GM19467 (cell line): Measurements from ENCODE around the gene IL1RAPL2.
"Not testable (repeated sequence)": the region's sequence is repeated elsewhere in the genome, so short reads cannot be mapped to it uniquely, and the experiment has no call there.

Experiments
- ATAC-seq: cut with Tn5 transposase; IDR thresholded peaks from one replicate; pipeline ENCODE4 v1.9.1; 2021; ENCODE audit warnings: mild to moderate bottlenecking, moderate library complexity; ENCODE audit not compliant: unreplicated experiment

IL1RAPL2 gene

DNA sequence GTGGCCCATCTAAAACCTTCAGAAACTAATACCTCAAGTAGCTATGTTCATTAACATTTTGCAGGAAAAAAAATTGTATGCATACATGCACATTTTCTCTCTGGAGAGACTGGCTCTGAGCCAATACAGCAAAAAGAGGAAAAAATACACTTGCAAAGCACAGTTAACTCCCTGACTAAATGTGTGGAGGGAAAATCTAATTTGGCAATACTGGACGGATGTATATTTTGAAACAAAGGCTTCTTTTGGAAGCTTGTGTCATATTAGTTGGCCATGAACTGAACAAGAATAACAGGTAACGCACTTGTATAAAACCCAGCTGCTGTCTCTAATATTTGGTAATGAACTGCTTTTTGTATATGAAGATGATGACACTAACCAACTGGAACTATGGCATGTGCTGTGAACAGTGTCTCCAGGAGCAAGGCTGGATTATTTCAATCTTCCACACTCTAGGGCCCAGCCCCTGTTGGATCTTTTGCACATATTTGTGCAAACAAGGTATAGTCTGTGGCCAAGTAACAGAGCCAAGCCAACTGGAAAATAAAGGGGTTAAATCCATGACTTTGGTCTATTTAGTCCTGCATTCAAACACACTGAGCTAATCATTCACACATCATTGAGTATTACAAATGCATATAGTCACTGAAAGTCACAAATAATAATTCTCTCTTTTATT is 1188.4 kb downstream of the IL1RAPL2 start:
- no peak for ATAC-seq

DNA sequence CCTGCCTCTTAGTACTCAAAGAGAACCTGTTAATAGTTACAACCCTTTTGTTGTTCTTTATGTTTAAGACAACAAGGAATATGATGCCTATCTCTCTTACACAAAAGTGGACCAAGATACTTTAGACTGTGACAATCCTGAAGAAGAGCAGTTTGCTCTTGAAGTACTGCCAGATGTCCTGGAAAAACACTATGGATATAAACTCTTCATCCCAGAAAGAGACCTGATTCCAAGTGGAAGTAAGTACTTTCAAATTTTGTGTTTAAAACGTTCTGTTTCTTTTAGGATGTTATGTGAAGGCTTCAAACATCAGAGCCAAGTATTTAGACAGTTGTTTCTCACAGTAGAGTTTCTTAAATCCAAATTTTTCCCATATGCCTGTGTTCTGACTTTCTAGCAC is 1189.1 kb downstream of the IL1RAPL2 start:
- ATAC-seq, result no peak

DNA sequence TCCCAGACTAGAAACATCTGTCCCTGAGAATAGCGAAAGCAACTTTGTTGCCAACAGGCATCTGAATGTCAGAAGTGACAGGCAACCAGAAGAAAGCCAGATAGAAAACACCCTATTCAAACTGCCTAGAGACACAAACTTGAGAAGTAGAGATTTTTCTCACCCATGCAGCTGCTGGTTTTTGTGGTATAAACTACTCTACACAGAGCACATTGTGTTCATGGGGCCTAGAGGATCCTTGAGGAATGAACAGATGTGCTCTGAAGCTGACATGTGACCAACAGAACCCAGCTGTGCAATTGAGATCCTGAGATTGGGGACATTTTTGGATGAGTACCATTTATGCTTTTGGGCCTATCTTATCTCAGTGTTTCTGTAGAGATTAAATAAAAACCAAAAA is 1192.8 kb downstream of the IL1RAPL2 start:
- no peak for ATAC-seq

DNA sequence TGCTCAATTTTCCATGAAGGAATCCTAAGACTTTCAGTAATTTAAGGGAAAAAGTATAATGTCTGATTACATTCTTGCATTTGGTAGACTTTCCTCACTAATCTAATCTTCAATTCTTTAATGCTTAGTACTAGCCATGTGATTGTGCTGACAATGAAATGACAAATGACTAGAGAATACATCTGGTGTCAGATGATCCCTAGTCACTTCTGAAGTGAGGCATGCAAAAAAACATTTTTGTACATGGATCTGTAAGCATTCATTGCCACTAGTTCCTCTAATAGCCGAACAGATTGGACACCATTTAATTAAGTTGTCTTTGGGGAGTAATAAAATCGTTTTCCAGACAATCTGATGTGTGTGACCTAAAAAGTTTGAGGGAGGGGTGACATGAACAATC is 1193.6 kb downstream of the IL1RAPL2 start:
- no peak for ATAC-seq

DNA sequence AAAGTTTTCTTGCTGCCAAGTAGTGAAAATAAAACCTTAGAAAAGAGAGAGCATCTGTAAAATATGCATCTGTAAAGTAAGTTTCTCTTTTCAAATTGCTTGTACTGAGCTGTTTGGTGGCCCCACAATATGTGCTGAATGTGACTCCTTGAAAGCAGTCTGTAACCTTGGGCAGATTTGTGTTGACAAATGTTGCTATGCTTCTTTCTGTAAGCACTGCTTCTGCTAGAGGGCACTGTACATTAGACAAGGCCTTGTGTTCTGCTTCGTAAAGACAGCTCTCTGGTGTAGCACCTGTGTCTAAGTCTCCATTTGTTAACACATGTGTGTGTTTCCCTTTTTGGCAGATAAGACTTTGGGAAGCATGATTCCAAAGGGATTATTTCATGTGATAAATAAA is 1199.7 kb downstream of the IL1RAPL2 start:
- no peak for ATAC-seq

DNA sequence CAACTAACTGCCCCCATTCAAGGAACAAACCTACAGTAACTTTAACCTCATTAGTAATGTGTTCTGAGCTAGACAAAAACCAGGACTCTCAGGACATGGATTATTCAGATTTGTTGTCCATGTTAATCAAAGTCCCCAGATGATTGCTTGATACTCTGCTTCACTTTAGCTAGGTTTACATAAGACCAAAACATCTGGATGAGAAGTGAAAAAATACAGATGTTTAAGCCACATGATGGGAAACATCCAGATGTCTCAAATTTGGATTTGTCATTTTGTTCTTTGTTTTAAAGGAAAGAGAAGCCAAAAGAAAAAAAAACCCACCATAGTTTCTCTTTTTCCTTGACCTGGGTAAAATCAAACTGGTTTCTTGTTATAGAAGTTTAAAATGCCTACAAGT is 1207.8 kb downstream of the IL1RAPL2 start:
- no peak for ATAC-seq

DNA sequence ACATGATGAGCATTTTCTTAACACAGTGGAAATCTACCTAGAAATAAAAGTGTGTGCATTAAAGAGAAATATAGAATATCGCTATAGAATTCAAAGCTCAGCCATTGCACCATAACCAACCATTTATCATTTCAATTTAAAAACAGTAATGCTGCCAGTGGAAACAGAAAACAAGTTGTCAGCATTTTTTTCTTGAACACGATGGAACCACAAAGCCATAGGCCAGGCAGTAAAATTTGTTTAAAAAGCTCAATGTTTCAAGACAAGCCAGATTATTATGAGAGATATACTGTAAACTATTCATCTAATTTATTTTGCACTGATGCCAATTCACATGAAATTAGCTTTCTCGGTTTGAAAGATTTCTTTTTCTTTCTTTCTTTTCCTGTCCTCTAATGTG is 1209.7 kb downstream of the IL1RAPL2 start:
- ATAC-seq, result no peak

DNA sequence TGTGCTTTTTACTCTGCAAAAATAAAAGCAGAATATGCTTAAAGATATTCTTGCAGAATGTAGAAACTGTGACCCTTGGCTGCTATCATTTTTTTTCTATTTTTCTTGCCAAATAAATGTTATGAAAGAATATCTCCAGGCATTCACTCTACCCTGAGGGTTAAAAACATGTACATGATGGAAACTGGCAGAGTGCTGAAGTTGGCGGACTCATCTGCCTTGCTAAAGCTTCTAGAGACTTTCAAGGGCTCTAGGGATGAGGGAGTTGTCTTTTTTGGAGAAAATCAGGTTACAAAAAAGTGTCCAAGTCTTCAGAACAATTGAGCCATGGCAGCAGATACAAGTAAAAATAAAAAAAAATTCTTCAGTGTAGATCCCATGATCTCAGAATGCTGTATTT is 1215.8 kb downstream of the IL1RAPL2 start:
- no peak for ATAC-seq

DNA sequence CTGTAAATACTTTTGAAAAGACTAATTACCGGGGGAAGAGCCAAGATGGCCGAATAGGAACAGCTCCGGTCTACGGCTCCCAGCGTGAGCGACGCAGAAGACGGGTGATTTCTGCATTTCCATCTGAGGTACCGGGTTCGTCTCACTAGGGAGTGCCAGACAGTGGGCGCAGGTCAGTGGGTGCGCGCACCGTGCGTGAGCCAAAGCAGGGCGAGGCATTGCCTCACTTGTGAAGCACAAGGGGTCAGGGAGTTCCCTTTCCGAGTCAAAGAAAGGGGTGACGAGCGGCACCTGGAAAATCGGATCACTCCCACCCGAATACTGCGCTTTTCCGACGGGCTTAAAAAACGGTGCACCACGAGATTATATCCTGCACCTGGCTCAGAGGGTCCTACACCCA is 1230.9 kb downstream of the IL1RAPL2 start:
- not testable (repeated sequence) for ATAC-seq

DNA sequence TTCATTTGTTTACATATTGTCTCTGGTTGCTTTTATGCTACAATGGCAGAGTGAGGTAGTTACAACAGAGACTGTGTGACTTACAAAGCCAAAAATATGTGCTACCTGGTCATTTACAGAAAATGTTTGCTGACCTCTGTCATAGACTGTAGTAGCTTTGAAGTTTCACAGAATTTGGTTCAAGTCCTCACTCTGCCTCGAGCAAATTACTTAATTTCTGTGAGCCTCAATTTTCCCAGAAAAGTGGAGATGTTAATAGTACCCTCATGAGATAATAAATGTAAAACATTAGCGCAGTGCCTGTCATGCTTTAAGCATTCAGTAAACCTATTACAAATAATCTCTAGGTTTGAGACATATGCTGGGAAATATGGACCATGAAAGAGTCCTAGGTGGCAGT is 1237.9 kb downstream of the IL1RAPL2 start:
- no peak for ATAC-seq

DNA sequence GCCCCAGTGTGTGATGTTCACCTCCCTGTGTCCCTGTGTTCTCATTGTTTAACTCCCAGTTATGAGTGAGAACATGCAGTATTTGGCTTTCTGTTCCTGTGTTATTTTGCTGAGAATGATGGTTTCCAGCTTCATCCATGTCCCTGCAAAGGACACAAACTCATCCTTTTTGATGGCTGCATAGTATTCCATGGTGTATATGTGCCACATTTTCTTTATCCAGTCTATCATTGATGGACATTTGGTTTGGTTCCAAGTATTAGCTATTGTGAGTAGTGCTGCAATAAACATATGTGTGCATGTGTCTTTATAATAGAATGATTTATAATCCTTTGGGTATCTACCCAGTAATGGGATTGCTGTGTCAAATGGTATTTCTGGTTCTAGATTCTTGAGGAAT is 1239.7 kb downstream of the IL1RAPL2 start:
- not testable (repeated sequence) for ATAC-seq

DNA sequence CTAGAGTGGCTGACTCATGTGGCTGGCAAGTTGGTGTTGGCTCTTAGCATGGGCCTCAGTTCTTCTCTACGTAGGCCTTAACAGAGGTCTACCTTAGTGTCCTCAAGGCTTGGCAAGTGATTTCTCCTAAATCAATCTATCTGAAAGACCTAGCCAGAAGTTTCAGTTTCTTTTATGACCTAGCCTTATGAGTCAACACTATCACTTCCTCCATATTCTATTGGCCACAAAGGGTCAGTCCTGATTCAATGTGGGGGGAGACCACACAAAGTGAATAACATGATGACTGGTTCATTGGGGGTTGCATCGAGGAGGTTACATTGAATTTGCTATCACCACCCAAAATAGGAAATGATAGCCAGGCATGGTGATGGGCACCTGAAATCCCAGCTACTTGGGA is 1250.5 kb downstream of the IL1RAPL2 start:
- ATAC-seq, result no peak
